Measurements from ENCODE around the gene PPP3R1. TPM values are rescaled to one million over a fixed set of nuclear protein-coding genes. Genes with fewer than 3 reads are reported as not detected.
A peak's percentile ranks its signal among the peaks of the same experiment; 100 is the strongest.

PPP3R1 gene, protein sequence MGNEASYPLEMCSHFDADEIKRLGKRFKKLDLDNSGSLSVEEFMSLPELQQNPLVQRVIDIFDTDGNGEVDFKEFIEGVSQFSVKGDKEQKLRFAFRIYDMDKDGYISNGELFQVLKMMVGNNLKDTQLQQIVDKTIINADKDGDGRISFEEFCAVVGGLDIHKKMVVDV
- polyA plus RNA-seq (2012; ENCODE audit: insufficient read depth, insufficient read length): 57.1 TPM

DNA sequence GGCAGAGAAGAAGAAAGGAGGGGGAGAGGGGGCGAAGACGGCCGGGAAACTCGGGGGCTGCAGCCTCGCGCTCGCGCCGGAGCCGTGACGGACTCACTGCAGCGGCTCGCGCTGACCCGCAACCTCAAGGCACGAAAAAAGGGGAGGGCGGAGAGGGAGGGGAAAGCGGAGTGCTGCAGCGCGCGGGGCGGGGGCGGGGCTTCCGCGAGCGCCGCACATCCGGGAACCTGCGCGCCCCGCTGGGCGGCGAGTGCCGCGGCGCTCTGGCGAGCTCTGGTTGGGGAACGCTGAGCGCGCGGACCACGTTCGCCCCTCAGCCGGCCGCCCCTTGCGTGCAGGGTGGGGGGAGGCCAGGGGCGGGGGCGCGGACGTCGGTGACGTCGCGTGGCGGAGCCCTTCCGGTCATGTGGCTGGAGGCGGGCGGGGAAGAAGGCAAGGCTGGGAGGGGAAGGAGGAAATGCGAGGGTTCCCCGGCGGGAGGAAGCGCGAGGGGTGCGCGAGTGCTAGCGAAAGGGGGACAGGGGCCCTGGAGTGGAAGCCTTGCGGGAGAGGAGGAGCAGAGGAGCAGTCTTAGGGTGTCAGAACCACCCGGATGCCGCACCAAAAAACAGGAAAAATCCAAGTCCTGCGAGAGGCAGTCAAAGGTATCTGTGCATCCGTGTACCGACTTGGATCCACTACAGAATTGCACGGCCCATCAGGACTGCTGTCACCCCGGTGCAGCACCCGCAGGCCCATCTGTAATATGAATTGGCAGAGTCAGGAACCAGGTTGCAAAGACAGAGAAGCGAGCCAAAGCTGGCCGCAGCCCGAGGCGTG, at the start of gene PPP3R1:
Gene PPP3R1 (minus strand): TSS at position 133 of the 819 bp plus-strand sequence. CDS start 405 bp downstream, outside the sequence.
- H3K4me3 ChIP-seq (ENCODE audit: low read length): peak within 1 kb of the TSS; percentile 96
- peak; percentile 91 for DNase-seq (ENCODE audit: low read depth, low spot score)

DNA sequence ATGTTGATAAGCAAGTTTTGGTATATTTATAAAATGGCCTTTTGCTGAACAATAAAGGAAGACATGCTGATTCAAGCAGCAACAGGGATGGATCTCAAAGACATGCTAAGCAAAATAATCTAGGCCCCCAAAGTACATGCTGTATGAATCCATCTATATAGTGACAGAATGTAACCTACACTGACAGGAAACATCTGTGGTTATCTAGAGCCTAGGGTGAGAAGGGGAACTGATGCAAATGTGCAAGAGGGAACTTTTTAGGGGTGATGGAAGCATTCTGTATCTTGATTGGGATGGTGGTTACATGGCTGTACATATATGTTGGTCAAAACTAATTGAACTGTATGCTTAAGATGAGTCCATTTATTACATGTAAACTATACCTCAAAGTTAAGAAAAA, 43.2 kb upstream of the PPP3R1 start:
- no peak overlapping the region for H3K4me3 ChIP-seq (ENCODE audit: low read length)

DNA sequence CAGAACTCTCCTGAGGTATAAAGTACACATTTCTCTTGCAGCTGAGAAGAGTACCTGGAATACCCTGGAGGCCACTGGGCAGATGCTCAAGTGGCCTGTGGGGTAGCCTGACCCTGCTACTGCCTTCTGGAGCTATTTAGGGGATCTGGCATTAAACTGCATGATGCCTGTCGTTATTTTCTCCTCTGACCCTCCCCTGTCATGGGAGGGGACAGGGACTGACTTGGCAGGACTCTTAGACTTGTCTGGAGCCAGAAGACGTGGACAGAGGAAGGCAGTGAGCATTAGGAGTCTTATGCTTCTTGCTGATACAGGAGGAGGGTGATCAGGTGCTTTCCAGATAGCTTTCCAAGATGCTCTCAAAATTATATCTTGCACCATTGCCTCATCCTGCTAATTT, 42.6 kb upstream of the PPP3R1 start:
- no peak for DNase-seq (ENCODE audit: low read depth, low spot score)
- no peak overlapping the region for H3K4me3 ChIP-seq (ENCODE audit: low read length)

More for the DNA sequence above, 43.2 kb upstream of the PPP3R1 start:
- DNase-seq (ENCODE audit: low read depth, low spot score): peak; percentile 7

DNA sequence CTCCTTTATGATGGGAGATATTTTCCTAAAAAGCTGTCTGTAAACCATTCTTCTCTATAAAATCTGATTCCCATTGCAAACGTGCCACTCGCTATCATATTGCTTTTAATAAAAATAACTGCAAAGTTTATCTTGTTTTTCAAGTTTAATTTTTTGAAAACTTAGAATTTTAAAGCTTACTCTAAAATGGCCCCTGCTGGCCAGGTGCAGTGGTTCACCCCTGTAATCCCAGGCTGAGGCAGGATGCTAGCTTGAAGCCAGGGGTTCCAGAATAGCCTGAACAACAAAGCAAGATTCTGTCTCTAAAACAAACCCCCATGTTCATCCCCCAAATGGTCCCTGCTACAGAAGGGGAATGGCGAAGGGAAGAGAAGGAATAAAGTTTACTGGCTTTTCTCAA, 41.9 kb upstream of the PPP3R1 start:
- no peak for DNase-seq (ENCODE audit: low read depth, low spot score)
- no peak overlapping the region for H3K4me3 ChIP-seq (ENCODE audit: low read length)

DNA sequence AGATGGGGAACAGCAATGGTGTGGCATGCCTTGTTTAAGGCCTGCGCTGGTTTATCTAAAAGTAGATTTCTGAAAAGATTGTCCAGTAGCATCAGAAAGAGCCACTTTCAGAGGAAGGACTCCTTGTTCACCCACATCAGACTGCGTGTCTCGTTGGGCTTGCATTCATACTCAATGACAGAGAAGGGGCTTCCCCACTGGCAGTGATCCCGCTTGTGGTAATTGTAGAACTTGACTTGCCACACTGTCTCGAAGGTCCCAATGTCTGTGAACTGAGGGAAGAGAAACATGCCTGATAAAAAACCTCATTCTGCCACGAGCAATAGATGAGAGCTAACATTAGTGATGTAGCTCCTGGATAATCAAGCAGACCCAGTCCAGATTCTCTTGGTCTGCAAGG, 41.4 kb upstream of the PPP3R1 start:
- no peak overlapping the region for H3K4me3 ChIP-seq (ENCODE audit: low read length)
- DNase-seq (ENCODE audit: low read depth, low spot score): no peak

DNA sequence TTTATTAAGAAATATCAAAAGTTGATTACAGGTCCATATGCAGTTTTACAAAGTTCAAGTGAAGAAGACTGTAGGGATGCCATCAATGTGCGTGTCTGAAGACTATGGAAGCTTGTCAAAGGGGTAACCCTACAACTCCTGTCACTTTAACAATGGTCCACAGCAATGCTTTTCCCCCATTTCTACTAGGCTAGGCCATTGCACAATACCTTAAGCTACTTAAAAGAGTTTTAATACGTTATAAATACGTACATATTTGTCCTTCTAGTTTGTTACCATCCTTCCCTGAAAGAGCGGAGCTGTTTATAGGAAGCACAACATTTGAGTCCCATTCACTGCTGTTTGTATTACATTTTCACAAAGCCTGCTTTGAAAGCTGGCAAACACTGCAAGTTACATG, 40.7 kb upstream of the PPP3R1 start:
- no peak overlapping the region for H3K4me3 ChIP-seq (ENCODE audit: low read length)
- no peak for DNase-seq (ENCODE audit: low read depth, low spot score)

DNA sequence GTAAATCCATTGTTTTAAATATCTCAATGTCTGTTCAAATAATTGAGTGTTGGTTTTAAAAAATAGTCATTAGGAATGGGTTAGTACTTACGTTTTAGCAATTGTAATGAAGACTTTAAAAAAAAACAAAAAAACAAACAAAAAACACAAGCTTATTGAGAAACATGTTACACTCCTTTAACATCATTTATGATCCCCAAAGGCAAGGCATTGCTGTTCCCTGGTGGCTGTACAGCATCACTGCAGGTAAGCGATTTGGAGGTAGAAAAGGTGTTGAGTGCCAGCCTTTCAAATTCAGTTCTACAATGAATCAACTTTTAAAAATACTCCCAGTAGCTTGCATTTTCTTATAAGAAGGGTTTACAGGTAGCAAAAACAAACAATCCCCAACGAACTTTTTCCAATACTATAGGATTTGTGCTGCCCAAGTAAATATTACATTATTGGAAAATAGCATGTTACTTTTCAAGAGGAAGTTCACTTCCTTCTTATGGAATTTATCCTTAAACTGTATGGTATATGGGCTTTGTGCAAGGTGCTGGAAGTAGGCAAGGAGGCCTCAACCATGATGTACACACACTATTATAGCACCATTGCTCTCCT, 39.9 kb upstream of the PPP3R1 start:
- no peak overlapping the region for H3K4me3 ChIP-seq (ENCODE audit: low read length)
- DNase-seq (ENCODE audit: low read depth, low spot score): peak; percentile 32

DNA sequence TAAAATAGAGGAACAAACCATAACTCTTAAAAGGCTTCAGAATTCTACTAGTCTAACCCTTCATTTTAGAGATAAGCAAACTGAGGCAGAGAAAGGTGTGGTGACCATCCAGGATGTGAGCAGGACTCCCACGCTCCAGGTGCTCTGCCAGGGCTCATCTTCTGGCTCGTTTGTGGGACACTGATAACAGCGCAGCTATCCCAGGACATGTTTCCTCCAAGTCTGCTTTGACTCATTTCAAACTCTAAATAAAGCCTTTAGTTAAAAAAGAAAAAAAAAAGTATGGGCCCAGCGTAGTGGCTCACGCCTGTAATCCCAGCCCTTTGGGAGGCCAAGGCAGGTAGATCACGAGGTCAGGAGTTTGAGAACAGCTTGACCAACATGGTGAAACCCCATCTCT, 39.0 kb upstream of the PPP3R1 start:
- H3K4me3 ChIP-seq (ENCODE audit: low read length): no peak overlapping the region
- no peak for DNase-seq (ENCODE audit: low read depth, low spot score)

DNA sequence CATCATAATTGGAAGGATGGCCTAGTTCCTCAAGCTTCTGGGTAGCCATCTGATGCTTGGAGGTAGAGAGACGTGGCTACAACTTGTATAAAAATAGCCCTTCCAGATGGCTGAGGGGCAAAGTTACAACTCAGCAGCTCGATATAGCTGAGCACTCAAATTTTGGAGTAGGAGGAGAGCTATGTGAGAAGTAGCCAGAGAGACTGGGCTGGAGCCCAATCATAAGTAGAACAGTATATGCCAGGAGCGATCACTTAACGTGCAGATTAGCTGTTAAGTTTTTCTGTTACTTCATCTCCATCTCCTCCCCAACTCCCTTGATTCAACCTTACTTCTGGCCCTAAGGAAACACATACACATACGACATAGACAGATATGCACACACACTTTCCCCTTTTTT, 38.6 kb upstream of the PPP3R1 start:
- DNase-seq (ENCODE audit: low read depth, low spot score): no peak
- H3K4me3 ChIP-seq (ENCODE audit: low read length): no peak overlapping the region

DNA sequence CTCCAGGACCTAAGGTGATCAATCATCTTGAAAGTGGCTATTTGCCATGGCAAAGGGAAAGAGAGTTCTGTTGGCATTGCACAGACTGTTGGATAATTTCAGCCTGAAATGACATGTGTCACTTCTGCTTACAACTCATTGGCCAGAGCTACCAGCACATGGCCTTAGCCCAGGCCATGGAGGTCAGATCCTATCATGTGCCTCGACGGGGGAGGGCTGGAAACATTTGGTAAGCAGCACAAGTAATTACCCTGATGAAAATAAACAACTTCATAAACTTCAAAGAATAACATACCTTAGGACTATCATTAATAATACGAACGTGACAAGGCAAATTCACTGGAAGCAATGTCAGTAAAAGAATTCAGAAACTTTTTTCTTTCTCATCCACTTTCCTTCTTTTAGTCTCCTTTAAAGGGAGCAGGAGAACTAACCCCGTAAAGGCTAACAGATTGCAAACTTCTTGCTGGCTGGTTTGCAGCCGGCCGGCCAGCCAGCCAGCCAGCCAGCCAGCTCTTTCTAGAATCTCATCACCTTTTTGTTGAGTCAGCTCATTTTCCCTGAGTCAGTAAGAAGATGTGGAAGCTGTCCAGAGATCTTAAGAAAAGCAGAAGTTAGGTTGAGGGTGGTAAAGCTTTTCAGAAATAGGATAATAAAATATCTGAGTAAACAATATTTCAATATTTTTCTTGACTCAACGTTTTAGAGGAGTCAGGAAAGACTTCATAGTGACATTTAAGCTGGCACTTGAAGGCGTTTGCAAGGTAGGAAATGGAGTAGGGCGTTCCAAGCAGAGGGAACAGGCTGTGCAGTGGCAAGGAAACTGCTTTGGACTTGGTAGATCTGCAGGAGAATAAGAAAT, 35.5 kb upstream of the PPP3R1 start:
- no peak overlapping the region for H3K4me3 ChIP-seq (ENCODE audit: low read length)
- DNase-seq (ENCODE audit: low read depth, low spot score): no peak

DNA sequence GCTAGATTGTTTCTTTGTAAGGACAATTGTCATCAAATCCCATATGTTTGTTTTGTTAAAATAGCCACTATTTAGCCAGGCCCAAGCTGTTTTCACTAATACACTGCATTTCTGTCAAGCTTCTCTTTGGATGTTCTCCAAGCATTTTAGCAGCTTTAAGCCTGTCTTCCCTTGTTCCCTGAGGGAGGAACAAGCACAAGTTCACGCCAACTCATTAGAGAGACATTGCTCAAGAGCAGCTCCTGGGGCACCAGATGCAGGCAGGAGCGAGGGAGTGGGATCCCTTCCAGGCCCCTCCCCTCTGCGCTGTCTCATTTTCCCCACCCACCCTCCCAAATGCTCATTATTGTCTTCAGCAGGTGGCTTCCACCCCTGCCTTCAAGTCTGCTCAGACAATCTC, 32.6 kb upstream of the PPP3R1 start:
- DNase-seq (ENCODE audit: low read depth, low spot score): no peak
- H3K4me3 ChIP-seq (ENCODE audit: low read length): no peak overlapping the region

DNA sequence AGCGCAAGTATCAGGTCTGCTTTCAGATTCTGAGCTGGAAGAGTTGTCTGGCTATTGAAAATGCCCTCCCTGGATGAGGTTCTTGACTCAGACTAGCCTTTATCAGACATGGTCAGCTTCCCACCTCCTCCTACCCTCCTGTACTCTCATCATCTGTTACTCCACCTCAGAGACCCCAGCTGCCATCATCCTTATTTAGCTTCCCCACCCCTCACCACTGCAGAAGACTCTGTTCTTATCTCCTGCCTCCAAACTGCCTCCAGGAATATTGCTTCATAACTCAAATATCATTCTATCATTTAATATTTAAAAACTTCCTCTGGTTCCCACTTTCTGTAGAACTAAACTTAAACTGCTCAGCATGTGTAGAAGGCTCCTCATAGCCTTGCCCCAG, 31.1 kb upstream of the PPP3R1 start:
- no peak overlapping the region for H3K4me3 ChIP-seq (ENCODE audit: low read length)
- DNase-seq (ENCODE audit: low read depth, low spot score): no peak

DNA sequence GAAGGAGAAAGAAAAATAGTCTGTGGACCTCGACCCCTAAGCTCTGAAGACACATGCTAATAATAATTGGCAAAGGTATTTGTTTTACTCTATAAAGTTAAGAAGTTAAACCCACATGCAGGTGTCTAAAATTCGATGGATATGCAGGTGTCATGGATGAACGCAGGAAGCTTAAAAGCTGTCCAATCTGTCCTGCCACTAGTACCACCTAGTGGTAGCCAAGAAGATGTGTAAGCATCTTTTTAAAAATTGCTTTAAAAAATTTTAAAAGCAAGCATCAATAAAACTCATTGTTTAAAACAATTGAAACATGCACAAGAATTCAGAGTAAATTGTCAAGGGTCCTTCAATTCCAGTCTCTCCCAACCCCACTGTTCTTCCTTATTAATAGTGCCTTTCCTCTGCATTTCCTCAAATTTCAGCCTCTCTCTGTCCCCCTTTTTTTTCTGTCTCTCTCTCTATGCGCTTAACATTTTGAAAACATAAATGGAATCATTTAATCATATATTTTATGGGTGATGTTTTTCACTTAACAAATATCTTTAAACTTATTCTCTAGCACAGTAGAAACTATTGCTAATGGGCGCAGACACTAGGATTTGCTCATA, 30.6 kb upstream of the PPP3R1 start:
- peak; percentile 45 for DNase-seq (ENCODE audit: low read depth, low spot score)
- no peak overlapping the region for H3K4me3 ChIP-seq (ENCODE audit: low read length)

DNA sequence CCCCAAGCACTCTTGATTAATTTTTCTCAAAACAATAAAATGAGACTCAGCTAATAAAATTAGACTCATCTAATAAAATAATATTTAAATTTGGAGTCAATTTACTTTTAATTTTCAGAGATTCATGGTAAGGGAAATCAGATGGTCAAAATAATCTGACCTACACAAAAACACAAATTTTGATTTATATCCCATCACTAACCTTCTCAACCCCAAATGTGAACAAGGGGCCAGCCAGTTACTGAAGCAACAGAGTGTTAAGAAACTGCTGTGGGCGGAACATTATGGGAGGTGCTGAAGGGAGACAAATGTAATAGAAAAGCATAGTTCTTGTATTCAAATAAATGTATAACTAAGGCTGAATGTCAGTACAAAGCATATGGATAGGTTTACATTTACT, 28.5 kb upstream of the PPP3R1 start:
- H3K4me3 ChIP-seq (ENCODE audit: low read length): no peak overlapping the region
- no peak for DNase-seq (ENCODE audit: low read depth, low spot score)

DNA sequence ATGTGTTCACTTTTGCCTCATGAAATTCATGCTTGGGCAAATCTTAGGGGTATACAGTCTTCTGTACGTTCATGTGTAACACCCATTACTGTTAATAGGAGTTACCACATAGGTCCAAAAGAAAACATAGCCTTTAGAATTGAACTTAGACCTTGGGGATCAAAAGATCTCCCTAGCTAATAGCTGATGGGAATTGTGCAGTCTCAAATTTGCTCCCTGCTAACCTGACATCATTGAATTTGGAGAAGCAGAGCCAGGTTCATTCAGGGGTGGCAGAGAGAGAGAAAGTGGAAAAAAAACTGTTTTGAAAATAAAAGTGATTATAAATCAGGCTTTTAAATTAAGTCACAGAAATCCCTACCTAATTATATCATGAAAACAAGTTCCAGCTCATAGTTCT, 28.0 kb upstream of the PPP3R1 start:
- no peak overlapping the region for H3K4me3 ChIP-seq (ENCODE audit: low read length)
- no peak for DNase-seq (ENCODE audit: low read depth, low spot score)

DNA sequence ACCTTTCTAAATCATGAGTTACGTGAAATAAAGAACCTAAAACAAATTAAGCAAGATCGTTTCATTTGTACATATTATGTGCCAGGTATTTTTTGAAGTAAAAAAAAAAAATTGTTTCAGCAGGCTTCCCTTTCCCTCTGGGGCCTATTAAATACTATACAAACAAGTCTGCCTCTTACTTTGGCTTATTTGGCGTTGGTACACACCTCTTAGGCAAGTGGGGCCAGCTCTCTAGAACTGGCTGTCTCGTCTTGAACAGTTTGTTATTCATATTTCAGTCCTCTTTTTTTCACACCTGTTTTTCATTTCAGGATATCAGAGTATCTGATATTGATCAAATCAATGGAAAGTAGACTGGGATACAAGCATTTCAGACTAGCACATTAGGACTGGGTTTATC, 27.4 kb upstream of the PPP3R1 start:
- no peak for DNase-seq (ENCODE audit: low read depth, low spot score)

DNA sequence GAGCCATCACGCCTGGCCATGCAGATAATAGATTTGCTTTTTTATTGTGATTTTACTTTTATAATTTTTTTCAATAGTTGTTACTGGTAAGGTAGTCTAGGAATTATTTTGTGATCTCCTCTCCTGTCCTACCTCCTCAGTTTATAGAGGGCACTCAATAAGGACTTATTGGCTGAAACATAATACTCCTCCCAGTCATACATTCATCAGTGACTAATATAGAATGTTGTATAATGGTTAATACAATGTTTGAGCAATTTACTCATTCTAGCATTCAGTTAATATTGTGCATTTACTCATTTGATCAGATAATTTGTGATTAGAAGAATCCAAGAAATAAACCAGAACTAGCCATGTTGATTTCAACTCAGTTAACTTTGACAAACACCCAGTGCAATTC, 25.8 kb upstream of the PPP3R1 start:
- no peak overlapping the region for H3K4me3 ChIP-seq (ENCODE audit: low read length)
- DNase-seq (ENCODE audit: low read depth, low spot score): no peak

More for the DNA sequence above, 27.4 kb upstream of the PPP3R1 start:
- no peak overlapping the region for H3K4me3 ChIP-seq (ENCODE audit: low read length)

DNA sequence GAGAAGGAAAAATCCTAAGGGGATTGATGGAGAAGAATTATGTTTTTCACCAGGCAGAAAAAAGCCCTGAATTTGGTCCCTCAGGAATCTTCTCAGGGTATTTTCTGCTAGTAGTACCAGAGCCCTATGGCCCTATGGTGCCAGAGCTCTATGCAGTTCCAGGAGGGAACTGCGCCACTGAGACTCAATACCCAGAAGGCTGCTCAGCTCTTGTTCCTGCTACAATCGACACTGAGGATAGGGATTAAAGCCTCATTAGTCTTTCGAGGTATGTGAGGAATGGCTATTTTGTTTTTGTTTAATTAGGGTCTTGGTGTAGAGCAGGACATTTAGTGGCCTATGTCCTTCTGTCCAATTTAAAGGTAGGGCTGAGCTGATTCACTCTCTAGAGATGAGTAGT, 21.7 kb upstream of the PPP3R1 start:
- no peak overlapping the region for H3K4me3 ChIP-seq (ENCODE audit: low read length)
- DNase-seq (ENCODE audit: low read depth, low spot score): no peak

All from Jurkat, Clone E6-1 (cell line).